Aorta (tissue), 5 donors: ENCODE data around the gene LTBR. TPM values are rescaled to one million over a fixed set of nuclear protein-coding genes. Genes with fewer than 3 reads are reported as not detected.

Source experiments
- ATAC-seq: fragments of 200-7000 bp; cut with Tn5 transposase; one replicate; pipeline ENCODE4 v1.9.1; 2022; ENCODE audit warnings: moderate library complexity; ENCODE audit not compliant: low FRiP score
- DNase-seq, 2 donors: peaks; one replicate each; pipeline ENCODE4 v3.0.0-alpha.2; 2020
- H3K27ac ChIP-seq, 2 donors: one replicate each; pipeline ENCODE4 v1.5.1; 2013; ENCODE audit warnings: low read length in 2 of 2, mild to moderate bottlenecking in 2 of 2, moderate library complexity in 2 of 2, control low read depth in 1 of 2, inconsistent platforms in 1 of 2, low read depth in 1 of 2
- H3K27me3 ChIP-seq, 2 donors: one replicate each; pipeline ENCODE4 v1.6.1; 2013; ENCODE audit warnings: control low read depth in 1 of 2, low read length in 1 of 2, mild to moderate bottlenecking in 1 of 2, moderate library complexity in 1 of 2; ENCODE audit not compliant: insufficient read depth in 2 of 2, control insufficient read depth in 1 of 2
- H3K36me3 ChIP-seq, 2 donors: one replicate each; pipeline ENCODE4 v1.6.1; 2013; ENCODE audit warnings: control low read depth in 1 of 2, low read length in 1 of 2, mild to moderate bottlenecking in 1 of 2; ENCODE audit not compliant: insufficient read depth in 2 of 2, control insufficient read depth in 1 of 2
- H3K4me1 ChIP-seq, 2 donors: one replicate each; pipeline ENCODE4 v1.6.1; 2013; ENCODE audit warnings: low read length in 2 of 2, control low read depth in 1 of 2, mild to moderate bottlenecking in 1 of 2, moderate library complexity in 1 of 2; ENCODE audit not compliant: insufficient read depth in 2 of 2, control insufficient read depth in 1 of 2
- H3K4me3 ChIP-seq, 2 donors: one replicate each; pipeline ENCODE4 v1.5.1; 2013; ENCODE audit warnings: low read length in 2 of 2, control low read depth in 1 of 2, mild to moderate bottlenecking in 1 of 2
- H3K9me3 ChIP-seq: one replicate; pipeline ENCODE4 v1.6.1; 2013; ENCODE audit warnings: mild to moderate bottlenecking, low read length; ENCODE audit not compliant: control insufficient read depth
- WGBS, 2 donors: extraction: QIAGEN DNeasy Blood & Tissue Kit; methylation state at CpG; one replicate each; pipeline ENCODE4 v1.1.7; 2013; 5-methylcytosine and 5-hydroxymethylcytosine counted together
- intact Hi-C, 2 donors: fragments of 100-400 bp; cut with DNase I; formaldehyde crosslinking; loops; one replicate each; pipeline versions ENCODE4 v1.14.2 to v1.15.0; 2022
- polyA plus RNA-seq, 2 donors: library from polyadenylated mRNA; stranded (reverse); fragments of 200-250 nt; gene quantifications; one replicate each; pipeline ENCODE4 v1.2.3, GENCODE V29; 2013
- total RNA-seq, 2 donors: library from RNA; stranded (reverse); fragmentation: NEBNext Ultra II Directional; extraction: Animal tissue kit (Norgen Biotek cat#: 25700); gene quantifications; one replicate each; pipeline ENCODE4 v1.2.1, GENCODE V29; 2021
- donor health status: healthy with polysubstance abuse.
- donor health status: Bipolar disorder and iron deficiency.
- donor health status: DM: no; HTN: no; CAD: no.
- donor health status: DM: no; HTN: no; CAD: no.
- donor health status: DM: yes; HTN: yes; CAD: no.

The LTBR gene
- total and polyA plus RNA-seq, 4 donors: 20.5 to 103 (median 85.5) TPM

- peak overlapping the region; percentile 65 to 88 for H3K27ac ChIP-seq
- no peak overlapping the region for H3K4me3 ChIP-seq
- DNase-seq: no peak
- 80 to 89% methylated on average over 6 of the region's 6 CpGs for WGBS, 2 donors
- no peaks in the 10 kb centered on the region for H3K4me1 ChIP-seq
- no peaks in the 10 kb centered on the region for H3K27me3 ChIP-seq
- no peaks in the 10 kb centered on the region for H3K36me3 ChIP-seq
- intact Hi-C loops: loop anchor here in 1 of 2 donors (5.0 kb wide), 1 partner anchor 41 kb away; the partner anchor contains the start of gene TNFRSF1A
- no peaks in the 10 kb centered on the region for H3K9me3 ChIP-seq
- no peak for ATAC-seq
Observed at GRCh38 chr12:6382982-6383381, 980 bp upstream of the LTBR start.

- ATAC-seq (no peak), DNase-seq (peak; percentile 59 to 74)
- Histone ChIP-seq H3K4me1 (no peaks in the 10 kb centered on the region), H3K36me3 (no peaks in the 10 kb centered on the region), H3K9me3 (no peaks in the 10 kb centered on the region), H3K4me3 (peak overlapping the region; percentile 36 to 48), H3K27me3 (no peaks in the 10 kb centered on the region), H3K27ac (peak overlapping the region; percentile 31 to 50)
- intact Hi-C loops: loop anchor here (2.0 to 5.0 kb wide), 2 partner anchors 42 to 48 kb away; partner anchors contain the start of gene TNFRSF1A (in 1 of the 2)
- 69 to 75% methylated on average over 34 to 36 of the region's 36 CpGs for WGBS, 2 donors
Observed at GRCh38 chr12:6384499-6385436, 806 bp downstream of the LTBR start.

GRCh38 chr12:6386038-6386437 is 2.1 kb downstream of the LTBR start:
- ATAC-seq (no peak), DNase-seq (peak in 1 of 2 donors; percentile 38)
- 85 to 90% methylated on average over 11 of the region's 11 CpGs for WGBS, 2 donors
- Histone ChIP-seq H3K27ac (no peak overlapping the region), H3K4me1 (no peaks in the 10 kb centered on the region), H3K36me3 (peaks cover 0 to 2% of the 10 kb centered on the region in 2 donors), H3K9me3 (no peaks in the 10 kb centered on the region), H3K4me3 (no peak overlapping the region), H3K27me3 (no peaks in the 10 kb centered on the region)
- intact Hi-C loops: no loop called here

GRCh38 chr12:6386491-6386890 is 2.5 kb downstream of the LTBR start:
- H3K36me3 ChIP-seq: peaks cover 0 to 5% of the 10 kb centered on the region in 2 donors
- ATAC-seq (no peak), DNase-seq (no peak)
- intact Hi-C loops: no loop called here
- WGBS, 2 donors: 69 to 78% methylated on average over 1 of the region's 1 CpG
- no peaks in the 10 kb centered on the region for H3K27me3 ChIP-seq
- no peaks in the 10 kb centered on the region for H3K4me1 ChIP-seq
- H3K4me3 ChIP-seq: no peak overlapping the region
- no peak overlapping the region for H3K27ac ChIP-seq
- no peaks in the 10 kb centered on the region for H3K9me3 ChIP-seq

GRCh38 chr12:6387541-6387940 is 3.6 kb downstream of the LTBR start:
- H3K27me3 ChIP-seq: no peaks in the 10 kb centered on the region
- no peak overlapping the region for H3K4me3 ChIP-seq
- intact Hi-C loops: no loop called here
- H3K36me3 ChIP-seq: peaks cover 0 to 5% of the 10 kb centered on the region in 2 donors
- no peaks in the 10 kb centered on the region for H3K9me3 ChIP-seq
- no peak for ATAC-seq
- no peaks in the 10 kb centered on the region for H3K4me1 ChIP-seq
- 89 to 92% methylated on average over 7 of the region's 7 CpGs for WGBS, 2 donors
- no peak for DNase-seq
- H3K27ac ChIP-seq: no peak overlapping the region

- Histone ChIP-seq H3K4me3 (no peak overlapping the region), H3K4me1 (no peaks in the 10 kb centered on the region), H3K36me3 (peaks cover 0 to 5% of the 10 kb centered on the region in 2 donors), H3K9me3 (no peaks in the 10 kb centered on the region), H3K27me3 (no peaks in the 10 kb centered on the region), H3K27ac (no peak overlapping the region)
- DNase-seq (peak in 1 of 2 donors; percentile 46), ATAC-seq (no peak)
- intact Hi-C loops: no loop called here
- 82% methylated on average over 15 of the region's 15 CpGs for WGBS, 2 donors
Observed at GRCh38 chr12:6390084-6390799, 6.3 kb downstream of the LTBR start.

- Histone ChIP-seq H3K36me3 (peaks cover 0 to 5% of the 10 kb centered on the region in 2 donors), H3K27ac (no peak overlapping the region), H3K27me3 (no peaks in the 10 kb centered on the region), H3K9me3 (no peaks in the 10 kb centered on the region), H3K4me1 (no peaks in the 10 kb centered on the region), H3K4me3 (no peak overlapping the region)
- 87 to 91% methylated on average over 16 to 17 of the region's 17 CpGs for WGBS, 2 donors
- peak in 1 of 2 donors; percentile 30 for DNase-seq
- intact Hi-C loops: no loop called here
- peak; percentile 39 for ATAC-seq
Observed at GRCh38 chr12:6391013-6391412, 7.1 kb downstream of the LTBR start.

GRCh38 chr12:6392504-6392903 is 8.5 kb downstream of the LTBR start:
- Histone ChIP-seq H3K27me3 (no peaks in the 10 kb centered on the region), H3K4me3 (no peak overlapping the region), H3K9me3 (no peaks in the 10 kb centered on the region), H3K4me1 (no peaks in the 10 kb centered on the region), H3K36me3 (peaks cover 0 to 5% of the 10 kb centered on the region in 2 donors), H3K27ac (no peak overlapping the region)
- no peak for DNase-seq
- intact Hi-C loops: no loop called here
- 7 to 10% methylated on average over 6 of the region's 6 CpGs for WGBS, 2 donors
- ATAC-seq: no peak
